ENCODE measurements around the gene TCP11L2.
"Not testable (repeated sequence)": the region's sequence is repeated elsewhere in the genome, so short reads cannot be mapped to it uniquely, and the experiment has no call there.

TCP11L2 gene

DNA sequence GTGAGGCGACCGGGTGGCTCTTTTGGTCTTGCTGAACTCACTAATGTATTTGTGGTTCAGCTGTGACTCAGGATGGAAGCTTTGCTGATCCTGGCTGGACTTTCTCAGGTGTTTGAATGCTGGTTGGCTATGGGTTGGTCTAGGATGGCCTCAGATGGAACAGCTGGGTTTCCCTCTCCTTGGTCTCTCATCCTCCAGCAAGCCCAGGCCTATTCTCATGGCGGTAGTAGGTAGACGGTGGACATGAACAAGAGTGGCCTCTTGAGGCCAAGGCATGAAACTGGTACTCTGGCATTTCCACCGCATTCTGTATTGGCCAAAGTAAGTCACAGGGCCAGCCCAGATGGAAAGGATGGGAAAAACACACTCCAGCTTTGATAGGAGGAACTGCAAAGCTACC is 43.2 kb downstream of the TCP11L2 start:
- DNase-seq: peak; percentile 6

DNA sequence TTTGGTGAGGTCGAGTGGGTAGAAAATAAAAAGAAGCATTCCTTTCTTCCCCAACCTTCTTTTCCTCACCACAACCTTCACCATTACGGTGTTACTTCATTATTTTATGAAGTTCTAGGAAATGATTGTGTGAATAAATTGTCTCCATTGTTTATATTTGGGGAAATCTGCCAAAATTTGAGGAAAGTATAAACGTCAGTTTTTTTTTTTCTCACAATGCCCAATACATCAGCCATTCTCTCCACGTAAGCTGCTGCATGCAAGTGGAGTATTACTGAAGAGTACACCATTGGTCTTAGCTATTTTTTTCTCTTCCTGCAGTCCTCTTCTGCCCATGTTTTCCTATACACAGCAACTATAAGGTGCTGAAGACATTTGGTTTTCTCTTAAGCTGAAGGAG is 45.9 kb downstream of the TCP11L2 start:
- no peak for DNase-seq

DNA sequence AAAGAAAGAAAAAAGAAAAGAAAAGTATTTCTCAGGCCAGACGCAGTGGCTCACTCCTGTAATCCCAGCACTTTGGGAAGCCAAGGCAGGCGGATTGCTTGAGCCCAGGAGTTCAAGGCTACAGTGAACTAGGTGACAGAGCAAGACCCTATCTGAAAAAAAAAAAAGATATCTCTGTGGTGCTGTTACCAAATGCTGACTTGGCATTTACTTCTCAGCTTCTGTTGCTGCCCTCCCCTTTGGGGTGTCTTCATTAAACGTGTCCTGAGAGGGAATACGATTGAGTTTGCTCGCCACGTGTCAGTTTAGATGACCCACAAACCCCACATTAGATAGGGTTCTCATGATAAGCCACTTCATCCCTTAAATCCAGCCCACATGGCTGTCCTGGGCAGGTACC is 50.6 kb downstream of the TCP11L2 start:
- DNase-seq: no peak

DNA sequence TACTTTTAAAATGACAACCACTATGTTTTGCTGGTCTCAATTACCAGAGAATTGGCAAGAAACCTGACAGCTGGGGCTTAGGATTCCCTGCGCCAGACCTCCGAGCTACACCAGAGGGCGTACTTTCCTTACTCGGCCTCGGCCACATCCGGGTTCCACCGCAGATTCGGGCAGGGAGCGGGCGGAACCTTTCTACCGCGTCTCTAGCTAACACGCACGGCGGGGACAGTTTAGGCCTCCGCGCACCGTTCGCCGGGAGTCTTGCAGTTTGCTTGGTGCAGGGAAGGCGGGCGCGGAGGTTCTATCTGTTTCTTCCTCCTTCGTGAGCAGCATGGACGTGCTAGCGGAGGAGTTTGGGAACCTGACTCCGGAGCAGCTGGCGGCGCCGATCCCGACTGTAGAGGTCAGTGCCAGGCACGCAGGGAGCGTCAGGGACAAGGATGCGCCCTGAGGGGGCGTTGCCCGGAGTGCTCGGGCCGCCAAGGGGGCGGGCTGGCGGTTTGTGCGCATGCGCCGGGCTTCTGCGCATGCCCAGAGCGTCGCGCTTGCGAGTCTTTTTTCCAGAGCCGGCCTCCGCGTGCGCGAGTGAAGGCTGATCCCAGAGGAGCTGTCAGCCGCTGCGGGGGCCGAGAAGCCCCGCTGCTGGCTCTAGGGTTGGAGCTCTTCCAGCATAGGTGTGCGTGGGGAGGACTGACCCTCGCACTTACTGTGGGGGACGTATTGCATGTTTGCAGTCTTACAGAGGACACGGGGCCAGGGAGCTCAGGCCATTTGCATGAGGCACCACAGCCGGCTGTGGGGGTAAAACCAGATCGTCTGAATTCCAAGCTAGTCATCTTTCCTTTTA is 55.2 kb downstream of the TCP11L2 start, which contains the start of gene POLR3B:
TSS of gene POLR3B (plus strand) at position 200 of the 847 bp plus-strand sequence. CDS start at position 332, 132 bp downstream.
- peak; percentile 96 for DNase-seq

DNA sequence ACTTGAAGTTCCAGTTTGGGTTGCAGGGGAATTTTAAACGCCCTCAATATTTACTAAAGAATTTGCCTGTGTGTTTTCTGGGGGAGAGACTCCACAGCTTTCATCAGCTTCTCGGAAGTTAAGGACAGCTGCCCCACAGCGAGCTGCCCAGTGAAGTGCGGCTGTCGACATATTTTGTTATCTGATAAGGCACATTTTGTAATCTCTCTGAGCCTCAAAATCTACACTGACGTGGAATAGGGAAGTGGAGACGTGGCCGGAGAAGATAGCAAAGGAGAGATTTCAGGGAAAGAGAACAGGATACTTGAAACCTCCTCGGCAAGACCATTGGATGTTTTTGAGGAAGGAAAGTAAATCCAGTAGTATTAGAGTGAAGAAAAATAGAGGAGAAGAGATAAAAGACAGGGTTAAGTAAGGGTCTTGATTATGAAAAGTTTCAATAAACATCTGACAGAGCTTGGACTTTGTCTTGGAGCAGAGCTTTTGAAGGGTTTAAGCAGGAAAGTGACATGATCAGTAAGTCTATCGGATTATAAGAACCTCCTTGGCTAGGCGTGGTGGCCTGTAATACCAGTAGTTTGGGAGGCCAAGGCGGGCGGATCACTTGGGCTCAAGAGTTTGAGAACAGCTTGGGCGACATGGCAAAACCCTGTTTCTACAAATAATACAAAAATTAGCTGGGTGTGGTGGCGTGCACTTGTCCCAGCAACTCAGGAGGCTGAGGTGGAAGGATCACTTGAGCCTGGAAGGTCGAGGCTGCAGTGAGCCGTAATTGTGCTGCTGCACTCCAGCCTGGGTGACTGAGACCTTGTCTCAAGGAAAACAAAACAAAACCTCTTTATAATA is 56.1 kb downstream of the TCP11L2 start:
- no peak for DNase-seq

DNA sequence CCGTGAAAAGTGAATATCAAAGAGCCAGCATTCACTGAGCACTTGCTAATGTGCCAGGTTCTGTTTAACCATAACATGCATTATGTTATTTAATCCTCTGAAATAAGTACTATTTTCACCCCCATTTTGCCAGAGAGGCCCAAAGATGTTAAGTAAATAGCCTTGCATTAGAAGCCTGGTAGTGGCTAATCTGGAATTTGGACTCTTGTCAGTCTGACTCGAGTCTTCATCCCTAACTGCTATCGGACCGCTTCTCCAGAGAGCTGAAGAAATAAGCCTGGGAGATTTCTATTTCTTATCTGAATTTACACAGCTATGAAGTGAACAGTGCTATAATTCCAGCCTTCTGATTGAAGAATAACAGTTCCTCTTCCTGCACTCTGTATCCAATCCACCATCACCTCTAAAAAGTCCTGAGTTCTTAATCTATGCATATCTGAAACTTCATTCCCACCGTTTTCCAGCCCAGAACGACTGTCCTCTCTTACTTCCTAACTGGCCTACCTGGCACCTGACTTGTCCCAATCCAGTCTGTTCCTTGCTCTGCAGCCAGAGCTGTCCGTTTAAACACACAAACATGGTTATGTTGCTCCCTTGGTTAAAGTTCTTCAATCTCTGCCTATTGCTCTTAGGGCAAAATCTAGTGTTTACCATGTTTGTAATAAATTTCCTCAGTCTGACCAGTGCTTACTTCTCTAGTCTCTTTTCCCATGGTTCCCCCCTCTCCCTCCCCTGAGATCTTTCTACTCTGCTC is 57.3 kb downstream of the TCP11L2 start:
- no peak for DNase-seq

DNA sequence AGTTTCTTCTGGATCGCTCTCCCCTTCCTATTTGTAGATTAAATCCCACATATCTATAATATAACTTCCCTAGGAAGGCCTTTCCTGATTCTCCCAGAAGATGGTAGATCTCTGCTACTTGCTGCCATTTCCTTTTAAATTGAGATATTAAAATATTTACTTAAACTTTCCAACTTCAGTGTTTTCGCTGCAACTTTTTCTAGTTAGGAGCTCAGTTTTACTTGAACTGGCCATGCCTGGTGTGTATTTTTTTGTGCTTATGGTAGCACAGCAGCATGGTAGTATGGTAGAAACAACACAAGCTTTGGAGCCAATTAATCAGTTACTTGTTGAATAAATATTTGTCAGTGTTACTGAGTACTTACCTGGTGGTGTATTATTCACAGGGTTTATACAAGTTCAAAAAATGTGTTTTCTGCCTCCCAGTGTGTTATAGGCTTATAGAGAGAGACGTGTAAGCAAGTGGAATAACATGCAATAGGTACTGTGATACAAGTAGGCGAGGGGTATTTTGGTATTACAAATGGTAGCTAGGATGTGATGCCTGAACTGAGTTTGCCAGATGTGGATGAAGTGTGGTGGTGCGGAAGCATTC is 58.0 kb downstream of the TCP11L2 start:
- no peak for DNase-seq

DNA sequence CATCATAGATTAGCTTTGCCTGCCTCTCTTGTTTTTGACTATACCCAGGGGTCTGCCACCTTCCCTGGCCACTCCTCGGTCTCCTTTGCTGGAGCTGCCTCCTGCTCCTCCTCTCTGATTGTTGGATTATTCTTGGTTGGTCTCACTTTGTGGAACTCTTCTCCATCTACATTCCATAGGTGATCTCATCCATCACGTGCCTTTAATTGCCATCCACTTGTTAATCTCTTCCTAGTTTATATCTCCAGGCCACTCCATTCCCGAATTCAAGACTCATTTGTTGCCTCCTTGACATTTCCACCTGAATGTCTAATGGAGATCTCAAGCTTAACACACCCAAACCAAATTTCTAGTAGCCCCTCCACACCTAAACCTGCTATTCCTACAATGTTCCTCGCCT is 60.4 kb downstream of the TCP11L2 start:
- no peak for DNase-seq

DNA sequence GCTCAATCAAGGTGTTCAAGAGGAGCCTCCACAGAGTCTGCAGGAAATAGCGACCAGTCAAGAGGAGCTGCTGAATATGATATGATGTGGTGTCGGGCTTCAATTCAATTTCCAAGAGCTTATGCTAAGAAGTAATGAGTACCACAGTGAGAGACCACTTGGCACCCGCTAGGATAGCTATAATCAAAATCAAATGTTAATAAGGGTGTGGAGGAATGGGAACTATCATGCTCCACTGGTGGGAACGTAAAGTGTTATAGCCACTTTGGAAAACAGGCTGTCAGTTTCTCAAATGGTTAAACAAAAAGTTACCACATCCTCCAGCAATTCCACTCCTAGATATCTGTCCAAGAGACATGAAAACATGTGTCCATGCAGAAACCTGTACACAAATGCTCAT is 61.7 kb downstream of the TCP11L2 start:
- DNase-seq: no peak

DNA sequence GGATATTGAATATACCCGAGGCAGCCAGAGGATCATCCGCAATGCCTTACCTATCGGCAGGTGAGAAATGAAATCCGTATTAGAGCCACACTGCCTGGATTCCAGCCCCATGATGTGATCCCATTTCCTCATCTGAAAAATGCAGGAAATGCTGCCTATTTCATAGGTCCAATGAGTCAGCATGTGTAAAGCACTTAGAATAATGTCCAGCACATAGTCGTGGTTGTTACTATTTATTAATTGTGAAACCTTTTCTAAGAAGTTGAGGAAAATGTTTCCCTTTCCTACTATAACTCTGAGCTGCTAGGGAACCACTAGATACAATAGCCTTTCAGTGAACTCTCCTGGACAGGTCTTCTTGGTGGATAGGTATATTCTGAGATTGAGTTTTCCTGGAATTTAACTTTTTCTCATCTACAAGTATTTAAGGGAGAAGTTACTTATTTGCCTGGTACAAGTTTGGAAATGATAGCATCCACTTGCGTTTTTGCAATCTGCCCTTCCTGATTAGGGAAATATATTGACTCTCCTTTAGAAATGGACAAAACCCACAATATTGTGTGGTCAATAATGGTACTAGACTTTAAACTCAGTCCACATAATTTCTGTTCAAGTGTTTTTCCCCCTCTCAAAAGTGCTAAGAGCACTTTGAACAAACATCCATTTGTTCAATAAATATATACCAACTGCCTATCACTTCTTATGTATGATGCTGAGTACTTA is 67.3 kb downstream of the TCP11L2 start:
- DNase-seq: no peak

DNA sequence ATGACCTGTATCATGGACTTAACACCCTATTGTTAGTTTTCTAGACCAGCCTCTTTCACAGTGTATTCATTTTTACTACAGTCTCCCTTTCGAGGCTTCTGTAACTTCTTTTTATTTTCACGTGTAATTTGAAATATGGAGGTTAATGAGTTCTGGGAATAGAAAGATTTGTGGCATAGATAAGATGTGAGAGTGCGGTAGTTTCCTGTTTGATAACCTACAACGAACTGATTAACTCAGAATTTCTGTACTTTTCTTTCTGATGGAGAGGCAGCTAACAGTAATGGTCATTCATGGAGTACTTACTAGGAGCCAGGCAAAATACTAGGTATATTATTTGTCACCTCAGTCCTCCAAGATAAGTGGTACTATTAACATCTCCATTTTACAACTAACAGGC is 76.3 kb downstream of the TCP11L2 start:
- DNase-seq: no peak

DNA sequence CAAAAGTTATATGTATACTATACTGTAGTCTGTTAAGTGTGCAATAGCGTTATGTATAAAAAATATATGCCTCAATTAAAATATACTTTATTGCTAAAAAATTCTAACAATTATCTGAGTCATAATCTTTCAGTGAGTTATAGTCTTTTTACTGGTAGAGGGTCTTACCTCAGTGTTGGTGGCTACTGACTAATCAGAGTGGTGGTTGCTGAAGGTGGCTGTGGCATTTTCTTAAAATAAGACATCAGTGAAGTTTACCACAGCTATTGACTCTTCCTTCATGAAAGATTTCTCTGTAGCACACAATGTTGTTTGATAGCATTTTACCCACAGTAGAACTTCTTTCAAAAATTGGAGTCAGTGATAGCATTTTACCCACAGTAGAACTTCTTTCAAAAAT is 78.4 kb downstream of the TCP11L2 start:
- no peak for DNase-seq

DNA sequence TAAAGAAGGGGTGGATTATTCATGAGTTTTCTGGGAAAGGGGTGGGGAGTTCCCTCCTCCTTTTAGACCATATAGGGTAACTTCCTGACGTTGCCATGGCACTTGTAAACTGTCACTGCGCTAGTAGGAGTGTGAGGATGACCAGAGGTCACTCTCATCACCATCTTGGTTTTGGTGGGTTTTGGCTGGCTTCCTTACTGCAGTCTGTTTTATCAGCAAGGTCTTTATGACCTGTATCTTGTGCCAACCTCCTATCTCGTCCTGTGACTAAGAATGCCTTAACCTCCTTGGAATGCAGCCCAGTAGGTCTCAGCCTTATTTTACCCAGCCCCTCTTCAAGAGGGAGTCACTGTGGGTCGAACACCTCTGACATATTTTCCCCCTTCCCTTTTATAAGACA is 79.3 kb downstream of the TCP11L2 start:
- not testable (repeated sequence) for DNase-seq

DNA sequence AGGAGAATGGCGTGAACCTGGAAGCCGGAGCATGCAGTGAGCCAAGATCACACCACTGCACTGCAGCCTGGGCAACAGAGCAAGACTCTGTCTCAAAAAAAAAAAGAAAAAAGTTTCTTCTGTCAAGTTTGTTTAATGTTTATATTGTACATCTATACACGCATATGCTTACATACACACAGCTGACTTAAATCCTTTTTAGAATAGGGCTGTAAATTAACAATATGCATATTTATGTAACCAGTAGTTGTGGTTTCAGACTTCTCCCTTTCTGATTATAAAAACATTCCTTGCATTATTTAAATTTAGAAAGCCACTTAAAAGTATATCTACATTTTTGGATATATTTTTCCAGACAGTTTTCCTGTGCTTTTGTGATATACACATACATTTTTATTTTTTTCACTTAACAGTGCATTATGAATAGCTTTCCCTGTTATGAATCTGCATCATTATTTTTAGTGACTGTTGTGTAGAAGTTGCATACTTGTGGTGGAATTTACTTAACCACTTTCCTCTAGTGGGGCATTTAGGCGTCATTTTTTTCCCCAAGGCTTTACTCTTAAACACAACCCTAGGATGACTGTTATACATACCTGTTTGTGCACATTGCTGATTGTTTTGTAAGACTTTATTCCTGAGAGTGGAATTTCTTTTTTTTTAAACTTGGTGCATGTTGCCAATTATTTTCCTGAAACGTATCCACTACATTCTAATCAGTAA is 84.4 kb downstream of the TCP11L2 start:
- no peak for DNase-seq

DNA sequence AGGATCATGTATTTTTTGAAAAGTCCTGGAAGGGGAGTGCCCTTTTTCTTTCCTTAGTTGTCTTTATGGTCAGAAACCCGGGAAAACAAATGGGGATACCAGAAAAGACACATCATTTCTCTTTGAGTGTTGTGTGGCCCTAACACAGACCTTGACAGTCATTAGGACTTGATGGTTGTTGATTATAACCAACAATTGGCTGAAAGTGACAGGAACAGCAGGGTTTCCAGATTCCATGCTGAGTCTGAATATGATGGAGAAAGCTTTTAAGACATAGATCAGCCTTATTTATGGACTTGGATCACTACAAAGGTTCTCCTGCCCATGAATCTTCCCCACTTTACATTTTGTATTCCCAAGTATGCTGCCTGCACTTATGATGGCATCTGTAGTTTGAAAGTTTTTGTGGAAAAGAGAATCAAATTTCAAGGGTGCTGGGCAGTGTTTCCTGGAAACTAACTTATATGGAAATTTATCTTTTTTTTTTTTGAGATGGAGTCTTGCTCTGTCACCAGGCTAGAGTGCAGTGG is 85.4 kb downstream of the TCP11L2 start:
- DNase-seq: no peak

DNA sequence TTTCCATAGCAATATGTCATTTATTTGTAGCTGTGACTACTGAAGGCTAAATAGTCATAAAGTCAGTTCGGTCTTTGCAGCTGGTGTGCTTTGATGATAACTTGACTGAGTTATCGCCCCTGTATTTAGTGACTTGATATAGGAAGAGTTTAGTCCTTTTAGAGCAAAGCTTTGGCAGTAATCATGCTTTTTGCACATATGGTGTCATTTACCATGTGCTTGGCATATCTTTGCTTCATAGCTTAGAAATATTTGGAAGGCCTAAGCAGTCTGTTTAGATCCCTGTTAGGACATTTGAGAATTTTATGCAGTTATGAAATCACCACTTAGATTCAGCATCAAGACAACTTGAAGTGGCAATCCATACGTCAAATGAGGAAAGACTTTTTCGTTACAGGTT is 86.6 kb downstream of the TCP11L2 start:
- no peak for DNase-seq

DNA sequence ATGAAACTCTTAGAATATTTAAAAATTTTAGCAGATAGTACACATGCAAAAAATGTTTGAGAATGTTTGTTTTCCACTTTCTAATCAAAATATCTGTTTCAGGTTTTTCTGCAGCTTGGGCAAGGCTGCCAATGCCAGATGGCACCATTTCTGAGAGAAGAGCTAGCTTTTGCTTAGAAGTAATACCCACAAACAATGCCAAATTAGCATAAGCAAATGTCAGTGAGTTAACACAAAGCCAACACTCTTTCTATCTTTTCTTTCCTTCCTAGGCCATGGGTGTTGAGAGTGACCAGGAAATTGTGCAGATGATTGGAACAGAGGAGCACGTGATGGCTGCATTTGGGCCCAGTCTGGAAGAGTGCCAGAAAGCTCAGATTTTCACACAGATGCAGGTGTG is 90.2 kb downstream of the TCP11L2 start:
- peak; percentile 34 for DNase-seq
